Fibroblast of lung (primary cell): ENCODE data around the gene NAA15. TPM values are rescaled to one million over a fixed set of nuclear protein-coding genes. Genes with fewer than 3 reads are reported as not detected.

Experiments used
- DNase-seq, 2 donors: peaks; one replicate each; pipeline versions ENCODE4 v3.0.0 to v3.0.0-alpha.2; 2010; ENCODE audit warnings: low read depth in 2 of 2
- H2AFZ ChIP-seq: 2 replicates; pipeline ENCODE4 v1.5.1; 2012; ENCODE audit warnings: low read length, control low read depth, inconsistent platforms
- H3K27ac ChIP-seq: 2 replicates; pipeline ENCODE4 v1.5.1; 2011; ENCODE audit warnings: low read length, control low read depth; ENCODE audit not compliant: insufficient read depth
- H3K27me3 ChIP-seq: 2 replicates; pipeline ENCODE4 v1.5.1; 2011; ENCODE audit warnings: mild to moderate bottlenecking, low read length; ENCODE audit not compliant: control insufficient read depth, insufficient read depth
- H3K36me3 ChIP-seq: 2 replicates; pipeline ENCODE4 v1.5.1; 2011; ENCODE audit warnings: low read length; ENCODE audit not compliant: control insufficient read depth, insufficient read depth
- H3K4me1 ChIP-seq: 2 replicates; pipeline ENCODE4 v1.5.1; 2011; ENCODE audit warnings: low read length; ENCODE audit not compliant: control insufficient read depth, insufficient read depth; ENCODE audit errors: extremely low read depth
- H3K4me2 ChIP-seq: 2 replicates; pipeline ENCODE4 v1.5.1; 2011; ENCODE audit warnings: low read length, control low read depth; ENCODE audit not compliant: insufficient read depth; ENCODE audit errors: extremely low read depth
- H3K4me3 ChIP-seq, 4 experiments: fragments of 200-600 bp in 1 of 4; sonication (generic) in 1 of 4; replicated peaks in 1 of 4; 2 replicates each; pipeline ENCODE4 v1.5.1; 2011 to 2016; ENCODE audit warnings: low read length in 4 of 4, low read depth in 3 of 4, mild to moderate bottlenecking in 3 of 4, control low read depth in 2 of 4, inconsistent platforms in 1 of 4, mixed read lengths in 1 of 4; ENCODE audit not compliant: insufficient read depth in 1 of 4; ENCODE audit errors: control extremely low read depth in 1 of 4
- H3K79me2 ChIP-seq: 2 replicates; pipeline ENCODE4 v1.5.1; 2012; ENCODE audit warnings: mild to moderate bottlenecking, low read length, inconsistent platforms; ENCODE audit not compliant: control insufficient read depth, insufficient read depth
- H3K9ac ChIP-seq: 2 replicates; pipeline ENCODE4 v1.5.1; 2011; ENCODE audit warnings: mild to moderate bottlenecking, low read length, control low read depth; ENCODE audit not compliant: insufficient read depth
- H3K9me3 ChIP-seq: 2 replicates; pipeline ENCODE4 v1.5.1; 2012; ENCODE audit warnings: low read depth, low read length; ENCODE audit not compliant: control insufficient read depth, insufficient read depth
- H4K20me1 ChIP-seq: 2 replicates; pipeline ENCODE4 v1.5.1; 2011; ENCODE audit warnings: low read length; ENCODE audit not compliant: control insufficient read depth, insufficient read depth; ENCODE audit errors: extremely low read depth
- CTCF ChIP-seq, 2 donors: IDR thresholded peaks in 1 of 2; conservative IDR thresholded peaks in 1 of 2; 1 replicate in 1 of 2; 2 replicates in 1 of 2; pipeline ENCODE4 v1.5.1; 2011 to 2012; ENCODE audit warnings: low read length in 2 of 2, control low read depth in 1 of 2, inconsistent platforms in 1 of 2, low read depth in 1 of 2, mild to moderate bottlenecking in 1 of 2
- EZH2 ChIP-seq: IDR thresholded peaks from 2 replicates; pipeline ENCODE4 v1.5.1; 2012; ENCODE audit warnings: low read length, control low read depth, mild to moderate bottlenecking; ENCODE audit errors: missing control alignments
- polyA plus RNA-seq, 2 donors: library from polyadenylated mRNA; depleted of rRNA in 1 of 2; stranded (reverse) in 1 of 2; unstranded in 1 of 2; fragments of >200 nt; gene quantifications; 2 replicates each; pipeline ENCODE4 v1.2.1, GENCODE V29; 2011 to 2012; ENCODE audit warnings: missing spikeins in 1 of 2
- total RNA-seq: library from RNA; depleted of rRNA; stranded (reverse); fragments of >200 nt; gene quantifications from 2 replicates; pipeline ENCODE4 v1.2.1, GENCODE V29; 2014

Gene NAA15
- total and polyA plus RNA-seq, 2 donors (not counting 1 experiment from before 2014, with no cell fraction given) = 25.4 to 28.9 TPM

DNA sequence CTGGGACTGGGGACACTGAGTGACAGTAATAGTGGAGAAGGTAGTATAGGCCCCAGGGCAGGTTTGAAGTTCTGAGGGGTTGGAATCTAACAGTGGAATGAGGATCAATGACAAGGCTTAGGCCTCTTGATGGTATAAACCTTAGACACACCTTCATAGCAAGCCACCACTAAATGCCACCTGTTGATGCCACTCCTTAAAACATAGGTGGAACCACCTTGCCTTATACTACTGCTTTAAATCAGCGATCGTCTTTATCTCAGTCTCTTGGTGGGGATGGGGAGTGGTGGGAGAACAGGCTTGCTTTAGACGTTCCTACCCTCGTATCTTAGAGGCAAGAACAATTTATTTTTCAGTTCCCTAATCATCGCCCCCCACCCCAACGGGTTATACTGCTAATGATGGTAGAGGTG lies 153.8 kb downstream of the NAA15 start:
- Histone ChIP-seq H3K9ac (no peak overlapping the region), H3K27ac (no peak overlapping the region)

DNA sequence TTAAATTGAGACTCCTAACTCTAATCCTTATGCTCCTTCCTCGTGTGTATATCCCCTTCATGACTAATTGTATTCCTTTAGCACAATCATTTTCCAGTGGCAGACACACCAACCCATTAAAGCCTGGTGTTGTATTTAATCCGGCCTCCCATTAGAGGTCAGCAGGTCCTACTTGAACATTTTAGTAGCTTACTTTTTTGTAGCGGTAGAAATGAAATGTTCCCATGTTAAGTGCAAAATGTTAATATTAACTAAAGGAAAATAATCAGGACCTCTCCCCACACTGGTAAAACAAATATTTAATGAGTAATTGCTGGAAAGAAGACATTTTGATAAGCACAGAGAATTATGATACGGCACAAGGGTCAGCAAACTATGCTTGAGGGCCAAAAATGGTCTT lies 156.0 kb downstream of the NAA15 start:
- Histone ChIP-seq H3K9me3 (no peaks in the 10 kb centered on the region), H3K4me1 (peaks cover 6% of the 10 kb centered on the region), H3K4me2 (no peak overlapping the region), H3K4me3 (no peak overlapping the region), H3K9ac (no peak overlapping the region), H3K27ac (no peak overlapping the region), H4K20me1 (no peaks in the 10 kb centered on the region), H3K79me2 (peaks cover 40% of the 10 kb centered on the region), H3K36me3 (no peaks in the 10 kb centered on the region), H2AFZ (no peak overlapping the region), H3K27me3 (no peaks in the 10 kb centered on the region)
- no peak for TF ChIP-seq EZH2
- TF ChIP-seq CTCF (conservative IDR thresholded peaks at IDR 0.05 in 1 of 2, IDR thresholded peaks at IDR 0.05 in 1 of 2; ENCODE audit: low read depth in 1 of 2, low read length in 2 of 2) = no peak
- DNase-seq = no peak

More for the DNA sequence above, 153.8 kb downstream of the NAA15 start:
- H3K27me3 ChIP-seq = no peaks in the 10 kb centered on the region
- H3K79me2 ChIP-seq = peaks cover 40% of the 10 kb centered on the region
- H3K36me3 ChIP-seq = no peaks in the 10 kb centered on the region
- H3K9me3 ChIP-seq = no peaks in the 10 kb centered on the region
- TF ChIP-seq EZH2 = no peak
- TF ChIP-seq CTCF (conservative IDR thresholded peaks at IDR 0.05 in 1 of 2, IDR thresholded peaks at IDR 0.05 in 1 of 2; ENCODE audit: low read depth in 1 of 2, low read length in 2 of 2) = no peak
- DNase-seq = no peak
- H4K20me1 ChIP-seq = no peaks in the 10 kb centered on the region
- H3K4me1 ChIP-seq = peaks cover 10% of the 10 kb centered on the region
- no peak overlapping the region for H2AFZ ChIP-seq
- H3K4me3 ChIP-seq = peak overlapping the region; percentile 79 to 100 (median 94)
- peak overlapping the region; percentile 93 for H3K4me2 ChIP-seq

- no peak overlapping the region for H3K4me3 ChIP-seq
- no peaks in the 10 kb centered on the region for H4K20me1 ChIP-seq
Measured at GRCh38 chr4:139458543-139458942, 157.2 kb downstream of the NAA15 start.

More at GRCh38 chr4:139458543-139458942, 157.2 kb downstream of the NAA15 start:
- Histone ChIP-seq H3K36me3 (no peaks in the 10 kb centered on the region), H3K4me1 (peaks cover 2% of the 10 kb centered on the region), H3K27ac (no peak overlapping the region), H3K79me2 (peaks cover 40% of the 10 kb centered on the region), H2AFZ (no peak overlapping the region), H3K9me3 (no peaks in the 10 kb centered on the region), H3K4me2 (no peak overlapping the region), H3K27me3 (no peaks in the 10 kb centered on the region), H3K9ac (no peak overlapping the region)
- TF ChIP-seq CTCF (conservative IDR thresholded peaks at IDR 0.05 in 1 of 2, IDR thresholded peaks at IDR 0.05 in 1 of 2; ENCODE audit: low read depth in 1 of 2, low read length in 2 of 2) (no peak), EZH2 (no peak)
- no peak for DNase-seq
